NK-92 (cell line): ENCODE data around the gene MEA1.
"Not testable (repeated sequence)": the region's sequence is repeated elsewhere in the genome, so short reads cannot be mapped to it uniquely, and the experiment has no call there.

Experiments used
- DNase-seq: peaks from one replicate; lab custom pipeline; 2025; ENCODE audit not compliant: unreplicated experiment; lab: John Stamatoyannopoulos, UW

The MEA1 gene

GRCh38 chr6:43013843-43014433 lies at the start of gene MEA1, which contains the start of gene KLHDC3:
Gene MEA1, minus strand, starts transcription at chr6:43013946. Its CDS starts 133 bp downstream, at chr6:43013813.
Gene KLHDC3, plus strand, starts transcription at chr6:43014249. Its CDS starts 2,944 bp downstream, at chr6:43017193.
- DNase-seq = peak; percentile 92

GRCh38 chr6:43062818-43063217 lies 49.1 kb upstream of the MEA1 start:
- DNase-seq = no peak

- no peak for DNase-seq
These were observed 48.1 kb upstream of the MEA1 start for GRCh38 chr6:43061861-43062260.

GRCh38 chr6:43060755-43061633 lies 47.2 kb upstream of the MEA1 start:
- no peak for DNase-seq

GRCh38 chr6:43060034-43060754 lies 46.4 kb upstream of the MEA1 start:
- no peak for DNase-seq

DNA sequence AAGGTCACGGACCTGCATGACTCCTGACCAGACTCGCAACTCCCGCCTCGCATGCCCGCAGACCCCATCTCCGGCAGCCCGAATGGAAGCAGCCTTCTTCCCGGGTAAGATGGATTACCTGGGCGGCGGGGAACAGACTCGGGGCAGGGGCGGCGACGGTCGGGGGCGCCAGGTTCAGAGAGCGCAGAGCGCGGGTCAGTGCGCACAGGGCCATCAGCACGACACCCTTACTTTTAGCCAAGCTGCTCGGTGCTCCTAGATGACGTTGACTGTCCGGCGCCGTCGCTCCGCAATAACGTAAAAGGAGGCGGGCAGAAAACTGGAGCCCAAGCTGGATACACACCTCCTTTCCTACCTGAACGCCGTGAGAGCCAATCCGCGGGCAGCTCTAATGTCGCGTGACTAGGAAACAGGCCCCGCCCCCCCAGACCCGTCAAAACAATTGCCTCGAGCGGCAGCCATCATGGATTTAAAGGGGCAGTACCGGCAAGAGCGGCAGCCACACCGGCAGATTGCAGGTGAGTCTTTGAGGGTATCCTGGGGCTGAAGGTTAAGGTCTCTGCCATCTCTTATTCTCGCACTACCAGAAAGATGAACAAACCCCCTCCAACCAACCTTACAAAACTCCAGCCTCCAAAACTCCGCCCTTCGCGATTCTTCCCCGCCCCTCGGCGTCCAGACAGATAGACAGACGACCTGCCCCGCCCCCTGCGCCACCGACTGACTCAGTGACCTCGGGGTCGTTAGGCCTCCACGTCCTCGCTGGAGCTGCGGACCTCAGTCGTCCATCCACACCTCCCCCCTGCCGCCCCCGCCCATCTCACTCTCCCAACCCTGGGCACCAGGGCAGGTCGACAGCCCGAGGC lies 45.7 kb upstream of the MEA1 start, which contains the start of the genes KLC4 and MRPL2:
KLC4 (plus strand) TSS at position 464 of the 866 bp plus-strand sequence. CDS start 1,705 bp downstream, outside the sequence.
MRPL2 (minus strand) TSS at position 267 of the 866 bp plus-strand sequence; CDS start at position 214, 53 bp downstream.
- peak; percentile 90 for DNase-seq

DNA sequence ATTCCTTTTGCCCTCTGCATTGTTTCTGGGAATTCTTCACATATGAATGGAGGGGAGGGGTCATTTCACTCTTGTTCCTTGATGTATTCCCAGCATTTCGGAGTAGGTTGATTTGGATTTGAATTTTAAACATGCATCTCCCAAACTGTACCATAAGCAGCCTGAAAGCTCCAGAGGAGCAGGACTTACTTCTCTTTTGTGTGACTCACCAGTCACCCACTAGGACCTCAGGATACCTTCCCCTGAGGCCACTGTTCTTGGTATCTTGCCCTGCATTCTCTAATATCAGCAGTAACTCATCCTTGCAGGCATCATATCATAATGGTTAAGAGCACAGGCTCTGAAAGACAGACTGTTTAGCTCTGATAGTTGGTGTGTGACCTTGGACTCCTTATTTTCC lies 44.8 kb upstream of the MEA1 start:
- DNase-seq = no peak

- DNase-seq = no peak
These were observed 42.2 kb upstream of the MEA1 start for GRCh38 chr6:43055966-43056365.

DNA sequence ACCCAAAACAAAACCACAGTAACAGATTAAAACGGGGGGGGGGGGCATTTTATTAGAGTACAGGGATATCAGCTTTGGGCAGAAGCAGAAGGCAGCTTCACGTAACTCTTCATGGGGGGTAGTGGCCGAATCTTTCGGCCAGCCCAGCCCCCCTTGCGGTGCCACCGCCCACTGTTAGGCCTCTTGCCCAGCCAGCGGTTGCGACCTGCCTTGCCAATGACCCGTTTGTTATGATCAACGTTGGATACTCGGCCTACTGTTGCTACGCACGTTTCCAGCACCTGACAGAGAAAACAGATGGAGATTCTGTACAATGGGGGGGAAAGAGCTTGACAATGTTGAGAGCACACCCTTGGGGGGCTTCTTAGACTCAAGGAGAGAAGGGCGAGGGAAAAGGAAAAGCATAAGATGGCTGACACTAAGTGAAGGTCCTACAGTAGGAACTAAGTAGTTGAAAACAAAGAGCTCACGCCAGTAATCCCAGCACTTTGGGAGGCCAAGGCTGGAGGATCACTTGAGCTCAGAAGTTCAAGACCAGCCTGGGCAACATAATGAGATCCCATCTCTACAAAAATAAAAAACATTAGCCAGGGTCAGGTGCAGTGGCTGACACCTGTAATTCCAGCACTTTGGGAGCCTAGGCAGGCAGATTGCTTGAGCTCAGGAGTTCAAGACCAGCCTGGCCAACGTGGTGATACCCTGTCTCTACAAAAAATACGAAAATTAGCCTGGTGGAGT lies 40.6 kb upstream of the MEA1 start:
- no peak for DNase-seq

GRCh38 chr6:43053545-43054205 lies 39.9 kb upstream of the MEA1 start, which contains the start of gene CUL7:
Gene CUL7, minus strand, starts transcription at chr6:43053851. Its CDS starts 1,063 bp downstream, at chr6:43052788.
- DNase-seq = peak; percentile 41

DNA sequence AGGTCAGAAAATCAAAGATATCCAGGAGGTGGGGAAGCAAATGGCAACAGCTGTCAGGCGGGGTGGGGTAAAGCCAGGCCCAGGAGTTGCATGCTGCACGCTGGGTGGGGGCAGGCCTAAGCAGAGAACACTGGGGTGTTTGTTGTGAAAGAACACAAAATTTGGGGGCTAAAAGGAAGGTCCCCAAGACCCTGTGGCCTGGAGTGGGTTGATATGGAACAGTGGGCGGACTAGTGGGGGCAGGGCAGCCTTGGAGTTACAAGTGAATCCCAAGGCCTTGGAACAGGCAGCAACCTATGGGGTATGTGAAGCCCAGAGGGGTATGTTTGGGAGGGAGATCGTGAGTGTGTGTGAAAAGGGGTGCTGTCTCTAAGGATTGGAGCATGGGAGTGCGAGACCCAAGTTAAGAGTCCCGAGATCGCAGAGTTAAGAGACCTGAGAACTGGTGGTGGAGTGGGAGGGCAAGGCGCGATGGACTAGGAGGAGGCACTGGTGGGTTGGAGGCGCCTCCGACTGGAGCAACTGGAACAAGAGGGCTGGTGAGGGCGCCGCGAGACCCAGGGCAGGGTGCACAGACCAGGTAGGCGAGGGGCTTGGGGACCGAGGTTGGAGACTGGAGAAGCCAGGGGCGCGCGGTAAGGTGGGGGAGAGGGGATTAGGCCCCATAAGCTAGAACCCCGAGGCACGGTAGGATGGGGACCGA lies 39.2 kb upstream of the MEA1 start:
- no peak for DNase-seq

GRCh38 chr6:43052225-43052841 lies 38.6 kb upstream of the MEA1 start:
- DNase-seq = no peak

DNA sequence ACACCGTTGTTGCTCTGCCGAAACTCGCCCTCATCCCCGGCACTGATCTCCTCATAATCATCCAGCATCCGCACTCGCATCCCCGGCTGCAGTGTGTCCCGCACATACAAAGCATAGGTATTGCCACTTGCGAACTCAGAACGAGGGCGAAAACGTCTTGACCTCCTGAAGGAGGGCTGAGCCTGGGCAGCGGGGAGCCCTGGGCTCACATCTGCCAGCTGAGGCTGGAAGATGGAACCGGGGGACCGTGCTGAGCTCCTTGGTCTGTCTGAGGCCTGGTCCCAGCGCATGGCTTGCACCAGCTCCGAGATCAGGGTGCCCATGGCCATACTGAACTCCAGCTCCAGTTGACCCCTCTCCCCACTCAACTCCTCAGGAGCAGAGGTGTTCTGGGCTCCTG lies 37.2 kb upstream of the MEA1 start:
- no peak for DNase-seq

DNA sequence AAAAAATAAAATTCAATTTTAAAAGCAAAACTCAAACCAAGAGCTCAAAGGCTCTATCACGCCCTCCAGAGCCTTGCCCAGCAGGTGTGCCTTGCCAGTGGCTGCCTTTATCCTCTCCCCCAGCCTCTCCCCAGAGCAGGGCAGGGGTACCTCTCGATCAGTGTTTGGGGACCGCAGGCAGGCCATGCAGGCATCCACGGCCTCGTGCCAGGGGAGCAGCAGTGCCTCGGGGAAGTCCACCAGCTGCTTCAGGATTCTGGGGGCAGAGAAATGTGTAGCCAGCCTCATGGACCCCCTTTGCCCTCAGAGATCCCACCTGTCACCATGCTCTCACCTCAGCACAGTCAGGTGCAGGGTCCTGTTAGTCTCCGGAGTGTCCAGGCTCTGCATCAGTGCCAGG lies 34.3 kb upstream of the MEA1 start:
- no peak for DNase-seq

DNA sequence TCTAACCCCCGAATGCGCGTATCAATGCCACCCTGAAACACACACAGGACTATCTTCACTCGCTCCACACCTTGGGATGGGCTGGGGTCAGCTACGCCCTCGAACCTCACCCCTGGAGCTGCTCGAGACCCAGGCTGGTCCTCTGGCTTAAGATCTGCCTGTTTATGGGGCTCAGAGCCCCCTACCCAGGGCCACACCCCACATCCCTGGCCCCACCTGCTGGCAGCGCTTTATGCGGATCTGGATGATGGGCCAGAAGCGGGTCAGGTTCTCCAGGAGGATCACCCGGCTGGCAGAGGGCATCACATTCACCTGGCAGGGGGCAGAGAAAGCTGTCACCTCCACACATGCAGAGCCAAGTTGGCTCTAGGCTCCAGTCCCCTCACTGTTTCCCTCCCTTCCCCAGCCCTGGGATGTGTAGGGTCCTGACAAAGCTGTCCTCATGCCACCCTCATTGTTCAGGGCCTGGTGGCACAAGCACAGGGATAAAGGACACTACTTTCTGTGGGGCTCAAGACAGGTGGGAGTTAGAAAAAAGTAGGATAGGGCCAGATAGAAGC lies 31.7 kb upstream of the MEA1 start:
- DNase-seq = no peak

- no peak for DNase-seq
These were observed 29.6 kb upstream of the MEA1 start for GRCh38 chr6:43043310-43043709.

DNA sequence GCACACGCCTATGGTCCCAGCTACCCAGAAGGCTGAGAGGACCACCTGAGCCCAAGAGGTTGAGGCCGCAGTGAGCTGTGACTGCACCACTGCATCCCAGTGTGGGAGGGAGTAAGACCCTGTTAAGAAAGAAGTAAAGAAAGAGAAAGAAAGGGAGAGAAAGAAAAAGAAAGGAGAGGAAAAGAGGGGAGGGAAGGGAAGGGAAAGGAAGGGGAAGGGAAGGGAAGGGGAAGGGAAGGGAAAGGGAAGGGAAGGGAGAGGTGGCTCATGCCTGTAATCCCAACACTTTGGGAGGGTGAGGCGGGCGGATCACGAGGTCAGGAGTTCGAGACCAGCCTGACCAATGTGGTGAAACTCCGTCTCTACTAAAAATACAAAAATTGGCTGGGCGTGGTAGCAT lies 27.7 kb upstream of the MEA1 start:
- DNase-seq = not testable (repeated sequence)
